ENCODE results near the gene CCDC91. TPM values are rescaled to one million over a fixed set of nuclear protein-coding genes. Genes with fewer than 3 reads are reported as not detected.

CCDC91 gene
- total RNA-seq, 1 donor from 2014 or later: 23.5 TPM

DNA sequence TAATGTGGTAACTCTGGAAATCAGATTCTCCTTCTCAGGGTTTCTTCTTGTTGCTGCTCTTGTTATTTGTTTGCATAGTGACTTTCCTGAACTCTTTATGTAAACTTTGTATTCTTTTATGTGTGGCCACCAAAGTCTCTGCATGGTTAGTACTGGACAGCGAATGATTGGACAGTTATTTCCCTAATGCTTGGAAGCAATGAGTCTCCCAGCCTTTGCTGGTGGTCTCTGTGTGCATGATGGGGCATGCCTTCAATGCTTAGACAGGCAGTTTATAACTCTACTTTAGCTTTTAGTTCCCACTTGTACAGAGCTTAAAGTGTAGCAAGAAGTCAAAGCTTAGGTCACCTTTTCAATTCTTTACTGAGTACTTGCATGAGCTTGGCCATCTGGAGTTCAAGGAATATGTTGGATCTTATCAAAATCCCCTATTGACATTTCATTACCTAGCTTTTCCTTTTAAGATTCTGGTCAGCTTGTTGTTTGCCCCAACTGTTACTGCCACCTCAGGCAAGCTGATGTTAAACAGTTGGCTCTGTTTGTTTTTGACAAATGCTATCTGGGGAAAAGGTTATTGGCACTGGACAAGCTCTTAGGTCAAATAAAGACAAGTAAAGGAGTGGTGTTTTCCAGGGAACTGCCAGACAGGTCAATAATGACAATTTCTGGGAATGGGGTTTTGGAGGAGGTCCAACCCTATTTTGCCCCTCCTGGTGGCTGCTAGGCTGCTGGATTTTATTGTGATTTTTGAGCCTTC, 12.3 kb downstream of the CCDC91 start:
- Histone ChIP-seq H3K27me3 (ENCODE audit: control insufficient read depth, insufficient read depth, low read length) (no peaks in the 10 kb centered on the region), H3K4me3 (ENCODE audit: low read depth, low read length) (no peak overlapping the region), H3K36me3 (ENCODE audit: control insufficient read depth, insufficient read depth, low read length) (no peaks in the 10 kb centered on the region)
- TF ChIP-seq, protein P1, sequence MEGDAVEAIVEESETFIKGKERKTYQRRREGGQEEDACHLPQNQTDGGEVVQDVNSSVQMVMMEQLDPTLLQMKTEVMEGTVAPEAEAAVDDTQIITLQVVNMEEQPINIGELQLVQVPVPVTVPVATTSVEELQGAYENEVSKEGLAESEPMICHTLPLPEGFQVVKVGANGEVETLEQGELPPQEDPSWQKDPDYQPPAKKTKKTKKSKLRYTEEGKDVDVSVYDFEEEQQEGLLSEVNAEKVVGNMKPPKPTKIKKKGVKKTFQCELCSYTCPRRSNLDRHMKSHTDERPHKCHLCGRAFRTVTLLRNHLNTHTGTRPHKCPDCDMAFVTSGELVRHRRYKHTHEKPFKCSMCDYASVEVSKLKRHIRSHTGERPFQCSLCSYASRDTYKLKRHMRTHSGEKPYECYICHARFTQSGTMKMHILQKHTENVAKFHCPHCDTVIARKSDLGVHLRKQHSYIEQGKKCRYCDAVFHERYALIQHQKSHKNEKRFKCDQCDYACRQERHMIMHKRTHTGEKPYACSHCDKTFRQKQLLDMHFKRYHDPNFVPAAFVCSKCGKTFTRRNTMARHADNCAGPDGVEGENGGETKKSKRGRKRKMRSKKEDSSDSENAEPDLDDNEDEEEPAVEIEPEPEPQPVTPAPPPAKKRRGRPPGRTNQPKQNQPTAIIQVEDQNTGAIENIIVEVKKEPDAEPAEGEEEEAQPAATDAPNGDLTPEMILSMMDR (IDR thresholded peaks at IDR 0.05; ENCODE audit: insufficient read depth, low read length, poor library complexity, severe bottlenecking): no peak
- no peak for DNase-seq (ENCODE audit: low read depth)

DNA sequence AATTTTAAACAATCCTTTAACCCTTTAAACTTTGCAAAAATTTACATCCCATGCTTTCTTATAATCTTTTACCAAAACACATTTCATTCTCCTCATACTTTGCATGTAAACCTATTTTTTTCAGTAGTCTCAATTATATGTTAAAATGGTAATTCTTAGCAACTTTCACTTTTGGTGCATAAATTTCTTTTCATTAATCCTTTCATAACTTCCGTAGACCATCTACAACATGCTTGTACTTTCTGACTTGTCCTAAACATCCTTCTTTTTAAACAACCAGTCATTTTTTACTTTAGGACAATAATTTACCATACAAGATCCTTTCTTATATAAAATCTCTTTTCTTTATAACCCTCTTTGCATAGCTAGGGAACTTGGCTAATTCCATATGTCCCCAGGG, 19.5 kb downstream of the CCDC91 start:
- Histone ChIP-seq H3K36me3 (ENCODE audit: control insufficient read depth, insufficient read depth, low read length) (no peaks in the 10 kb centered on the region), H3K27me3 (ENCODE audit: control insufficient read depth, insufficient read depth, low read length) (no peaks in the 10 kb centered on the region), H3K4me3 (ENCODE audit: low read depth, low read length) (no peak overlapping the region)
- no peak for DNase-seq (ENCODE audit: low read depth)
- TF ChIP-seq, protein P1 (IDR thresholded peaks at IDR 0.05; ENCODE audit: insufficient read depth, low read length, poor library complexity, severe bottlenecking): no peak

DNA sequence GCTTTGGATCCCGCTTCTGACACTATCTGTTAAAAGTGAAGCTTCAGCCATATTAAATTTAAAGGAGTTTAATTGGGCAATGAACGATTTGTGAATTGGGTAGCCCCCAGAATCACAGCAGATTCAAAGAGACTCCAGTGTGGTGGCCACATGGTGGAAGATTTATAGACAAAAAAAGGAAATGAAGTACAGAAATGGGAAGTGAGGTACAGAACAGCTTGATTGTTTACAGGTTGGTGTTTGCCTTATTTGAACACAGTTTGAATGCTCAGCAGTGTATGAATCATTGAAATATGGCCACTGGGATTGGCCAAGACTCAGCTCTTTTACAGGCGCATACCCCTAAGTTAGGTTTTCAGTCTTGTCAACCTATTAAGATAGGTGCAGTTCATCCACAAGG, 21.9 kb downstream of the CCDC91 start:
- Histone ChIP-seq H3K36me3 (ENCODE audit: control insufficient read depth, insufficient read depth, low read length) (no peaks in the 10 kb centered on the region), H3K27me3 (ENCODE audit: control insufficient read depth, insufficient read depth, low read length) (no peaks in the 10 kb centered on the region), H3K4me3 (ENCODE audit: low read depth, low read length) (no peak overlapping the region)
- TF ChIP-seq, protein P1 (IDR thresholded peaks at IDR 0.05; ENCODE audit: insufficient read depth, low read length, poor library complexity, severe bottlenecking): no peak
- no peak for DNase-seq (ENCODE audit: low read depth)

DNA sequence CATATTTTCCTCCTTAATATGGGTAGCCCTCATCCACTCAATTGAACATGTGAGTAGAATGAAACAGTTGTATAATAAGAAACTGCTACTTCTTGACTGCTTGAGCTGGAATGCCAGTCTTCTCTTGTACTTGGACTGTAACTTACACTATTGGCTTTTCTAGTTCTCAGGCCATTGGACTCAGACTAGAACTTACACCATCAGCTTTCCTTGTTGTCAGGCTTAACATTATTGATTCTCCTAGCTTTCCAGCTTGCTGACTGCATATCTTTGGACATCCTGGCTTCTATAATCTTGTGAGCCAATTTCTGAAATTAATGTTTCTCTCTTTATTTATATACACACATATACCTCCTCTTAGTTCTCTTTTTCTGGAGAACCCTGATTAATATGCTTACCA, 24.8 kb downstream of the CCDC91 start:
- DNase-seq (ENCODE audit: low read depth): no peak
- TF ChIP-seq, protein P1 (IDR thresholded peaks at IDR 0.05; ENCODE audit: insufficient read depth, low read length, poor library complexity, severe bottlenecking): no peak
- H3K27me3 ChIP-seq (ENCODE audit: control insufficient read depth, insufficient read depth, low read length): no peaks in the 10 kb centered on the region
- H3K36me3 ChIP-seq (ENCODE audit: control insufficient read depth, insufficient read depth, low read length): no peaks in the 10 kb centered on the region
- no peak overlapping the region for H3K4me3 ChIP-seq (ENCODE audit: low read depth, low read length)

DNA sequence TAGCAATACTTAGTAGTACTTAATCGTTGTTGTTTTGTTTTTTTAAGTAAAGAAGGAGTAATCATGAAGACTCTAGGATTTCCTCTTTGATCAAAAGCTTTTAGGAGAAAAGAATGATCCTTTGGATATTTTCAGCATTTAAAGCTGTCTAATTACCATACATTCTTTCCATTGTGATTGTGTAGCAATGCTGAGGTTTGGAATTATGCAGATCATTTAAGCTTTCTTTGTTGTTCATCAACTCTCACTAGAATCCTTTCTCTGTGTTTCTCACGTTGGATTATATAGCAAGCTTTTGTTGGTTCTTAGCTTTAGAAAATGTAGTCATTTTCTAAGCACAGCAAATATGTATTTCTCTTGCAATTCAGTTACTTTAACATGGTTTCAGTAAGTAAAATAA, 25.8 kb downstream of the CCDC91 start:
- Histone ChIP-seq H3K27me3 (ENCODE audit: control insufficient read depth, insufficient read depth, low read length) (no peaks in the 10 kb centered on the region), H3K36me3 (ENCODE audit: control insufficient read depth, insufficient read depth, low read length) (no peaks in the 10 kb centered on the region), H3K4me3 (ENCODE audit: low read depth, low read length) (no peak overlapping the region)
- no peak for DNase-seq (ENCODE audit: low read depth)
- TF ChIP-seq, protein P1 (IDR thresholded peaks at IDR 0.05; ENCODE audit: insufficient read depth, low read length, poor library complexity, severe bottlenecking): no peak

DNA sequence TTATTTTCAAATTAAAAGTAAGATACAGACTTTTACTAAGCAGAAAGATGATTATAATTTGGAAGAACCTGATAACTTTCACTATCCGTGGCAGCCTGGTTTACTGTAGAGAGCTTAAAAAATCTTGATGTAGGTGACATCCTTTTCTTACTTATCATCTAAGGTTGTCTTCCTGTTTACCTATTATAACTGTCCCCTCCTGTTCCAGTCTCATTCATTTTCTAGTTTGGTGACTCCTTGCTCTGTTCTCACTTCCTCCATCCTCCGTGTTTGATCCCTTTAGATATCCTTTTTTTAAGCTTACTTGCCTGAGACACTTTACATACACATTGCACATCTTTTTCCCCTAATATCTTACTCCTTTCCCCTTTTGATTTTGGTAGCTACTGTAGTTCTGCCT, 27.5 kb downstream of the CCDC91 start:
- H3K36me3 ChIP-seq (ENCODE audit: control insufficient read depth, insufficient read depth, low read length): no peaks in the 10 kb centered on the region
- DNase-seq (ENCODE audit: low read depth): no peak
- TF ChIP-seq, protein P1 (IDR thresholded peaks at IDR 0.05; ENCODE audit: insufficient read depth, low read length, poor library complexity, severe bottlenecking): no peak

More for the DNA sequence above, 27.5 kb downstream of the CCDC91 start:
- H3K4me3 ChIP-seq (ENCODE audit: low read depth, low read length): no peak overlapping the region
- no peaks in the 10 kb centered on the region for H3K27me3 ChIP-seq (ENCODE audit: control insufficient read depth, insufficient read depth, low read length)

Data from kidney epithelial cell (primary cell).